ENCODE measurements around the gene TENM4. TPM values are rescaled to one million over a fixed set of nuclear protein-coding genes. Genes with fewer than 3 reads are reported as not detected.

The TENM4 gene
- total RNA-seq, 1 donor from 2014 or later: 50.7 TPM

- Mint-ChIP-seq H3K27me3 (ENCODE audit: unreplicated experiment) (peaks cover 11% of the 10 kb centered on the region), H3K27ac (ENCODE audit: unreplicated experiment) (peak overlapping the region; percentile 22), H3K4me1 (ENCODE audit: low read depth, unreplicated experiment) (peaks cover 41% of the 10 kb centered on the region), H3K36me3 (ENCODE audit: unreplicated experiment) (peaks cover 4% of the 10 kb centered on the region), H3K4me3 (ENCODE audit: unreplicated experiment) (peak overlapping the region; percentile 34), H3K9me3 (ENCODE audit: unreplicated experiment) (peaks cover 14% of the 10 kb centered on the region)
- DNase-seq: no peak
- TF ChIP-seq CTCF (IDR thresholded peaks at IDR 0.05; ENCODE audit: partially characterized antibody, unreplicated experiment): no peak
Measured at GRCh38 chr11:79046366-79046765, 394.5 kb downstream of the TENM4 start.

GRCh38 chr11:79045800-79046304 lies 395.0 kb downstream of the TENM4 start:
- Mint-ChIP-seq H3K9me3 (ENCODE audit: unreplicated experiment) (peaks cover 12% of the 10 kb centered on the region), H3K4me3 (ENCODE audit: unreplicated experiment) (no peak overlapping the region), H3K27me3 (ENCODE audit: unreplicated experiment) (peaks cover 11% of the 10 kb centered on the region), H3K4me1 (ENCODE audit: low read depth, unreplicated experiment) (peaks cover 38% of the 10 kb centered on the region), H3K36me3 (ENCODE audit: unreplicated experiment) (peaks cover 4% of the 10 kb centered on the region), H3K27ac (ENCODE audit: unreplicated experiment) (peak overlapping the region; percentile 72)
- DNase-seq: no peak
- TF ChIP-seq CTCF (IDR thresholded peaks at IDR 0.05; ENCODE audit: partially characterized antibody, unreplicated experiment): no peak

GRCh38 chr11:79045018-79045799 lies 395.6 kb downstream of the TENM4 start:
- DNase-seq: no peak
- no peak for TF ChIP-seq CTCF (IDR thresholded peaks at IDR 0.05; ENCODE audit: partially characterized antibody, unreplicated experiment)
- H3K36me3 Mint-ChIP-seq (ENCODE audit: unreplicated experiment): peaks cover 4% of the 10 kb centered on the region

GRCh38 chr11:79044201-79044600 lies 396.6 kb downstream of the TENM4 start:
- no peak for TF ChIP-seq CTCF (IDR thresholded peaks at IDR 0.05; ENCODE audit: partially characterized antibody, unreplicated experiment)
- Mint-ChIP-seq H3K4me3 (ENCODE audit: unreplicated experiment) (no peak overlapping the region), H3K27ac (ENCODE audit: unreplicated experiment) (peak overlapping the region; percentile 55), H3K36me3 (ENCODE audit: unreplicated experiment) (peaks cover 4% of the 10 kb centered on the region), H3K4me1 (ENCODE audit: low read depth, unreplicated experiment) (peaks cover 28% of the 10 kb centered on the region), H3K9me3 (ENCODE audit: unreplicated experiment) (peaks cover 10% of the 10 kb centered on the region), H3K27me3 (ENCODE audit: unreplicated experiment) (peaks cover 9% of the 10 kb centered on the region)
- no peak for DNase-seq

More at GRCh38 chr11:79045018-79045799, 395.6 kb downstream of the TENM4 start:
- Mint-ChIP-seq H3K27ac (ENCODE audit: unreplicated experiment) (peak overlapping the region; percentile 14), H3K4me3 (ENCODE audit: unreplicated experiment) (peak overlapping the region; percentile 30), H3K9me3 (ENCODE audit: unreplicated experiment) (peaks cover 10% of the 10 kb centered on the region), H3K4me1 (ENCODE audit: low read depth, unreplicated experiment) (peaks cover 32% of the 10 kb centered on the region), H3K27me3 (ENCODE audit: unreplicated experiment) (peaks cover 9% of the 10 kb centered on the region)

GRCh38 chr11:79043726-79044125 lies 397.1 kb downstream of the TENM4 start:
- DNase-seq: no peak
- H3K27me3 Mint-ChIP-seq (ENCODE audit: unreplicated experiment): peaks cover 9% of the 10 kb centered on the region
- no peak overlapping the region for H3K4me3 Mint-ChIP-seq (ENCODE audit: unreplicated experiment)
- TF ChIP-seq CTCF (IDR thresholded peaks at IDR 0.05; ENCODE audit: partially characterized antibody, unreplicated experiment): no peak
- H3K36me3 Mint-ChIP-seq (ENCODE audit: unreplicated experiment): peaks cover 4% of the 10 kb centered on the region
- H3K27ac Mint-ChIP-seq (ENCODE audit: unreplicated experiment): no peak overlapping the region
- peaks cover 10% of the 10 kb centered on the region for H3K9me3 Mint-ChIP-seq (ENCODE audit: unreplicated experiment)
- peaks cover 28% of the 10 kb centered on the region for H3K4me1 Mint-ChIP-seq (ENCODE audit: low read depth, unreplicated experiment)
